Colon (tissue), 2 donors: ENCODE results near the gene GPANK1.

ENCODE experiments used
- FAIRE-seq: peaks from 2 replicates; lab custom pipeline; 2012; peaks lifted over from hg19 to GRCh38; lab: Jason Lieb, UNC
- donor health status: control.
- donor health status: control.

GPANK1 gene

DNA sequence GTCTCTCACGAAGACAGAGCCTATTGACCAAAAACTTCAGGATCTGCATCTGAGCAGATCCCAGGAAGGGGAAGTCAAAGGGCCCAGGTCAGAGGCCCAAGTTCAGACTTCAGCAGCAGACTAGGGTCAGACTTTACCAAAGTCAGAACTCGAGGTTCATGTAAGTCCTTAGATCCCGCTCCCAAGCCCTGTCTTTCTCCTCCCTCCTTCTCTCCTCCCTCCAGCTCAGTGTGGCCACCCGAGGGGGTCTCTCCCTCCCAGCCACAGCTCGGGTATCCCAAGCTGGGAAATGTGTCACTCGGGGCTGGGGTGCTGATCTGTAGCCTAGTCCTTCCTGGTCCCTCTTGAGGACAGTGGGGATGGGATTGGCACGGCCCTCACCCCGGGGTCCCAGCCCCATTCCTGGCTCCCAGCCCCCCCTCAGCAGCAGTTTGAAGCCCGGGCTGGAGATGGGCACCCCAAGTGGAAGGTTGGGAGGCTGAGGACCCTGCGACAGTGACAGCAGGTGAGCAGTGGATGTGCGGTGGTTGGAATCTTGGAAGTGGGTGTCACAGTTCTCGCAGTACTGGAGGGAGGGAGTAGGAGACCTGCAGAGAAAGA, 2.6 kb downstream of the GPANK1 start:
- FAIRE-seq: no peak

DNA sequence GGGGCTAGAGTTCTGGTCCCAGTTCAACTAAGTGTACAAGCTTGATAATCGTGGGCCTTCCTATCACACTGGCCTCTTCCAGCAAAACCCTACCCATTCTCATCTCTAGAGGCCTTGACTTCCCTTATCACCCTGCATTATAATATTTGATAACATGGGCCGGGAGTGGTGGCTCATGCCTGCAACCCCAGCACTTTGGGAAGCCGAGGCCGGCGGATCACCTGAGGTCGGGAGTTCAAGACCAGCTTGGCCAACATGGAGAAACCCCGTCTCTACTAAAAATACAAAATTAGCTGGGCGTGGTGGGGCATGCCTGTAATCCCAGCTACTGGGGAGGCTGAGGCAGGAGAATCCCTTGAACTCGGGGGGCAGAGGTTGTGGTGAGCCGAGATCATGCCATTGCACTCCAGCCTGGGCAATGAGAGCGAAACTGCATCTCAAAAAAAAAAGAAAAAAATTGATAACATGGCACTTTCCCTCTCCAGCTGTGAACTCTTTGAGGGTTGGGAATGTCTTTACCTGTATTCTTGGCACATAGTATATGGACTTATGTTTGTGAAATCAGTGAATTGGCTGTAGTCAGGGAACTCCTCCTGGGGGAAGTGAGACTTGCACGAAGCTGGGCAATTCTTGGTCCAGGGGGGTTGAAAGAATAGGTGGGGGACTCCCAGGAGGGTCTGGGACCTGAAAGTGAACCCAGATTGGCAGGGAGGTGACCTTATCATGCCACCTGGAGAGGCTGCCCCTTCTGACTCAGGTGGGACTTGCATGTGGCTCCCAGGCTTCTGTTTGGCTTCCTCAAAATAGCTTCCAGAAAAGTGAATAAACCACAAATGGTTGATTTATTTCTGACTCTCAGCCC, 3.3 kb downstream of the GPANK1 start:
- FAIRE-seq: no peak

DNA sequence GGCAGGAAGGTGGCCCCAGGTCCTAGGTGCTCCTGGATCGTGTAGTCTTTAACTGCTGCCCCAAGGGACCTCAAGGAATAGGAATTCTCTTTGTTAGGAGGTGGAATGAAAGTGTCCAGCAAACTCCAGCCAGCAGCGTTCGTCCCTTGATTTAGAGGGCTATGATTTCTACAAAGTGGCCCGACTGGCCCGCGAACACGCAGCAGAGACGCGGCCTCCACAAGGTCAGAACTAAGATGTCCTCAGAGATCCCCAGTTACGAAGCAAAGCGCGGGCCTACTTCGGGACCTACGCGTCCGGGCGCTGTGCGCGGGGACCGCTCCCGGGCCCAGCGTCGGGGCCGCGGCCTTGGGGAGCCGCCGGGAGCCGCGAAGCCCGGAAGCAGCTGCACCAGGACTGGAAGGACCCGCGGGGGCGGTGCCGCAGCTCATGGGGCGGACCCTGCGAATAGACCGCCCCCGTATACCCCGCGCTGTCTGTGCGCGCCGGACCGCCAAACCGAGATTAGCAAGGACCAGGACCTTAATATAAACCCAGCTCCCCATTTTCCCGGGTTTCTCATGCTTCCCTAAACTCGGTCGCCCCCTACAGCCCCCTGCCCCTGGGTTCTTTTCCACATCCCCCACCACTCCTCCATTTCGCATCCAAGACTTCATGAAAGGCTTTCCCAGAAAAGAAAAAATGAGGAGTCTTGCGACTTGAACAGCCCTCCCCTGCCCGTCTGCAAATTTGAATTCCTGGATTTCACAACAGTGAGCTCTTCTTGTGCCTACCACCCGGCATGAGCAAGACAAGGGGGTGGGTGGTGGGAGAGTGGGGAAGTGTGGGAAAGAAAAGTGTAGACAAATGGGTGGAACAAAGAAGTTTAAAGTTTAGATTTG, 4.2 kb downstream of the GPANK1 start, which contains the start of gene C6orf47:
Gene C6orf47, minus strand, starts transcription at position 398 of the 881 bp plus-strand sequence. CDS start 831 bp downstream, outside the sequence.
- no peak for FAIRE-seq

DNA sequence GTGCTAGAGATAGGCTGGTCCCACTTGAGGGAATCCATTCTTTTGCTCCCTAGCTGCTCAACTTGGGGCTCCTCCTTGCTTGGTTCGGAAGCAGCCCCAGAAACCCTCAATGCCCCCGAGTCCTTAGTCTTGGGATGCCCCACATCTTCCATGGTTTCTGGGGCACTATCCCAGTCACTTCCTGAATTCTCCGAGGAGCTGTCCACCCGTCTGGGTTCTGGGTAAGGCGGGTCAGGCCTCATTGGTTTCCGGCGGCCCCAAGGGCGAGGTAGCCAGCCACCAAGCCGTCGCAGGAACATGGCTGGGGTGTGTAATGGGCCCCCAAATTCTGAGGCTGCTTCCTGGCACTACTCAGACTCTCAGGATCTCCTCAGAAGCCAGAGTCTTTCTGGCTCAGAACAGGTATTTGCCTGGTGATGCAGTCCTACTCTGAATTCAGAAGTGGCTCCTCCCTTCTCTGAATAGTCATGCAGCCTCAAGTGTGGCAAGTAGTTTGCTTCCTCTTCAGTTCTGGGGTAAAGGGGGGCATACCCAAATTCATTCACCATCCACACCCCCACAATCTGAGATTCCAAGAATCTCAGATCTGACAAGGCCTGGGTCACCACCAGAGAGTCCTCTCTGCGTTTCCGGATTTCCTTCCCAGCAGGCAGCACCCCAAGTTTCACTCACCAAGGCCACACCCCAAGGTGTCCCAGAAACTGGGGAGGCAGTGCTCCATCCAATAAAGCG, 5.0 kb downstream of the GPANK1 start:
- no peak for FAIRE-seq

DNA sequence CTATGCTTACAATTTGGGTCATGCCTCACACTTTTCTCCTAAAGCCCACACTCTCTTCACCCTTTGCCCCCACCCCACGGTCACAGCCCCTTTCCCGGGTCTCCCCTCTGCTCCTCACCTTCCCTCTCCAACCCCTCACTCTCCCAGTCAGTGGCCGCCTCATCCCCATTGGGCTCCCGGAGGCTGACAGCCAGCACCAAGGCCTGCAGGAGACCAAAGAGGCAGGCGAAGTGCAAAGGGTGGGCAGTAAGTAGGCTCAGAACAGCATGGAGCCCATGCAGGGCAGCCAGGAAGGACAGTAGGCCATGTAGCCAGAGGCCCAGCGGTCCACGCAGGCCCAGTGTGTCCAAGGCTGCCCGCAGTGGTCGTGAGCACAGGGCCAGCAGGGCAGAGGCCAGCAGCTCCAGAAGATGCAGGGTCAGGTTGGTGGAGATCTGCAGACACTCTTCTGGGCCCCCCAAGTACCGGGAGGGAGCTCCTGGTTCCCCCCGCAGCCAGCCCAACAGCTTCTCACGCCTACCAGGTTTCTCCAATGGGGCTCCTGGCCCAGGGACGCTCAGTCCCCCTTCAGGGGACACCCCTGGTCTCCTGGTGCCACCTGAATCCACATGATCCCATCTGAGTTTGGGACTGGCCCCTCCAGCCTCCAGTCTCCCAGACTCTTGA, 5.7 kb downstream of the GPANK1 start:
- FAIRE-seq: no peak

DNA sequence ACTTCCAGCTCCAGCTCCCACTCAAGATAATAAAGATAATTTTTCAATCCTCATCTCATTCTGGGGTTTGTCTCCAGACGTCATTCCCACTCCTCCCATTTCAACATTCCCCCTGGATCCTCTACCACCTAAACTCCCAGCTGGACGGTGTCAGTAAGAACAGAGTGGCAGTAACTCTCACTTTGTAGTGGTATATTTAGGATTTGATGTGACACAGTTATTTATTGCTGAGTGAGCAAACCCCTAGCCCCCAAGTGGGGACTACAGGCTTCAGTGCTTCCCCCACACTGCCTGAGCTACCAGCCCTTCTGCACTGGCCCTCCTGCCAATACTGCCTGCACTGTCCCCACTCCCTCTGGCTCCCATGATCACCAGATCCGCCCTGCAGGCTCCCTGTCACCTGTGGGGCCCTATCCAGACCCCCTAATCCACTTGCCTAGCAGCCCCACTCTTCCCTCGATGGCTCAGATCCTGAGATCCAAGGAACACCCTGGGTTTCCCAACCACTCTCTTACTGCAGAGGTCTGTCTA, 6.6 kb downstream of the GPANK1 start:
- FAIRE-seq: no peak

DNA sequence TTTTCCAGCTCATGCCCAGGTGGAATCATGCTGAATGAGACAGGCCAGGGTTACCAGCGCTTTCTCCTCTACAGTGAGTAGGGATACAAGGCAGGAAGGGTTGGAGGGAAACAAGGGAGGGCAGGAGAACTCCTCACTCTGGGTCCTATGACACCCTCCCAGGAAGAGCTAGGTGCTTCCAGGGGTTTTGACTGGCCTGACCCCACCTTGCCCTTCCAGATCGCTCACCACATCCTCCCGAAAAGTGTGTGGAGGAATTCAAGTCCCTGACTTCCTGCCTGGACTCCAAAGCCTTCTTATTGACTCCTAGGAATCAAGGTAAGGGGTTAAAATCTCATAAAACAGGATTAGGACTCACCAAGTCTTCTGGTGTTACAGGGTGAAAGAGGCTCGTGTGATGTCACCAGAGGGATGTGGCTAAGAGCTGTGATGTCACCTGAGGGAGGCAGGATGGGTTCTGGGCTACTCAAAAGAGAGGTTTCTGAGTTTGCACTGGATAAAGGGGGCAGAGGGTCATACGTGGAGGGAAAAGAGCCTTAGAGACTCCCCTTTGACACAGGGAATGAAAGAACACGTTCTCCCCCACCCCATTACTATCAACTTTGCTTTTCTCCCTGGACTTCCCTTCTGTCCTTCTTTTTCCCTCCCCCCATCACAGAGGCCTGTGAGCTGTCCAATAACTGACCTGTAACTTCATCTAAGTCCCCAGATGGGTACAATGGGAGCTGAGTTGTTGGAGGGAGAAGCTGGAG, 7.2 kb downstream of the GPANK1 start:
- FAIRE-seq: no peak

DNA sequence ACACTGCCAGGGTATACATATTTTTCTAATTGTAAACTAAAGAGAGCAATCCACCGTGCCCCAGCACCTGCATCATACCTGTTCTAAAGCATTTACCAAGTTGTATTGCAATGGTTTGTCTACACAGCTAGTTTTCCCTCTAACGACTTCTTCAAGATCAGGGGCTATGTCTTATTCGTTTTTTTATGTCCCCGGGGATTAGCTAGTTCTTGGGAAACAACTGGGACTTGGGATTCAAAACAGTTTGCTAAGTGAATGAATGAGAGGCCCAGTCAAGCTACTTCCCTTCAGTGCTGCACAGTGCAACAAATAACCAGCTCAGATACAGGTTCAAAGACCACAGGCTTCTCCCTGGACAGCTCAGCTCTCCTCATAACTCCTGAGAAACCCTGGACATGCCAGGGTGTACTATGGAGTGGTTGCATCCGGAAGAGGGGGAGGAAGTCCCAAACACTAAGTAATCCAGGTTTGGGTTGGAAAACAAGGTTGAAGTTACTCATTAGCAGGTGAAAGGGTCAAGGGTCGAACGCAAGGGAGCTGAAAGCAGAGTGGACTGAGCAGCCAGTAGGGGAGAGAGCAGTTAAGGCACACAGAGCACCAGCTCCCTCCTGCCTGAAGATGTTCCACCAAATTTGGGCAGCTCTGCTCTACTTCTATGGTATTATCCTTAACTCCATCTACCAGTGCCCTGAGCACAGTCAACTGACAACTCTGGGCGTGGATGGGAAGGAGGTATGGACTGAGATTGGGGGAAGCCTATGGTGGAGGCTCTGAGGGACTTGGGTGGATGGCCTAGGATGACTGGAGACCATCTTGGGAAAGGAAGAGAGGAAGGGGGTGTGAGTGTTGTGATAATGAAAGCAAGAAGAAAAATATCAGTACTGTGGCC, 9.2 kb downstream of the GPANK1 start, which contains the start of gene APOM:
Gene APOM, plus strand, starts transcription at position 546 of the 889 bp plus-strand sequence. Its CDS starts 73 bp downstream, at position 619.
- FAIRE-seq: no peak

DNA sequence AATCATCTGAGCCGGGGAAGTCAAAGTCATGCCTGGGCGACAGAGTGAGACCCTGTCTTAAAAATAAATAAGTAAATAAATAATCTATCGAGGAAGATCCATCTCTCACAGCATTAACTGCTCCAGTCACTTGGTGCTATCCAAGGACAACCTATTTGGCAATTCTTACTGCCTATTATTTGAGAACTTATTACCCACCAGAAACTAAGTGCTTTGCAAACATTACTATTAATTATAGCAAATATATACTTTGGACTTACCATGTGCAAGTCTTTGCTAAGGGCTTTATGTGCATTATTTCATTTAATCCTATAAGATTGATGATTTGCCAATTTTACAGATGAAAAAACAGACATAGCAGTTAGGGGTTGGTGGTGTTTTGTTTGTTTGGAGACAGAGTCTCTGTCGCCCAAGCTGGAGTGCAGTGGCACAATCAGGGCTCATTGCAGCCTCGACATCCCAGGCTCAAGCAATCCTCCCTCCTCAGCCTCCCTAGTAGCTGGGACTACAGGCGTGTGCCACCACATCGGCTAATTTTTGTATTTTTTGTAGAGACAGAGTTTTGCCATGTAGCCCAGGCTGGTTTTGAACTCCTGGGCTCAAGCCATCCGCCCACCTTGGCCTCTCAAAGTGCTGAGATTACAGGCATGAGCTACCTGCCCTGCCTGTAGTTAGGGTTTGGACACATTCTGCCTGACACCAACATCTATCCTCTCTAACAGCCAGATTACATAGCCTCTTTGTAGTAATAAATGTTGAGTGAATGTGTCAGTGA, 10.0 kb downstream of the GPANK1 start:
- no peak for FAIRE-seq

DNA sequence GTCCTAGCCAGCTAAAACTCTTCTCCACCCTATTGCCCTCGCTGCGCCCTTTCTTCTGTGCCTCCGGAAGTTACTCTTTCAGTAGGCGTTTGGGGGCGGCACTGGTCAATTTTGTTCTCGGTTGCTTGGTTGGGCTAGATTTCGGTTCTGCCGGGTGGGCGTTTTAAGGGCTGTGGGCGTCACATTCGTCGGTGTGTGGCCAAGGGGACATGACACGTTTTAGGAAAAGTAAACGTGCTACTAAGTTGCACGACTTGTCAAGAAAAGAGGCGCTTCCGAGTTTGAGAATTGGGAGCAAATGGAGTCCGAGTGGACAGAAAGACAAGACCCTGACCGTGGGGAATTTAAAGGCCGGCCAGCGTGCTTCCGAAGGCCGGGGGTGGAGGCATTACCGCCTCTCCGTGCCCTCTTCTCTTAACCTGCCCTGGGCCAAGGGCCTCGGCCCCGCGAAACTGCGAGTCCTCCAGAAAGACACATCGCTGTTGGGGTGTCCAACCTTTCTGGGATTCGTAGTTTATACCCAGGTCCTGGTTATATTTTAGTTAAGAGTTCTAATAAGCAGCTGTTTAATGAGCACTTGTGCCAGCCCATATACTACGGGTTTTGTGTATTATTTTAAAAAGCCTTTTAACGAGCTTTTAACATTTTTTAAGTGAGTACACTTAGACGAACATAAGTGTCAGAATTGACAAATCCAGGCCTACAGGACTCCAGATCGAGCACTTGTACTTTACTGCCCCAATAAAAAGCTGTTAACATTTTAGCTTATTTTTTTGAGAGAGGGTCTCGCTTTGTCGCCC, 11.7 kb downstream of the GPANK1 start:
- FAIRE-seq: no peak

DNA sequence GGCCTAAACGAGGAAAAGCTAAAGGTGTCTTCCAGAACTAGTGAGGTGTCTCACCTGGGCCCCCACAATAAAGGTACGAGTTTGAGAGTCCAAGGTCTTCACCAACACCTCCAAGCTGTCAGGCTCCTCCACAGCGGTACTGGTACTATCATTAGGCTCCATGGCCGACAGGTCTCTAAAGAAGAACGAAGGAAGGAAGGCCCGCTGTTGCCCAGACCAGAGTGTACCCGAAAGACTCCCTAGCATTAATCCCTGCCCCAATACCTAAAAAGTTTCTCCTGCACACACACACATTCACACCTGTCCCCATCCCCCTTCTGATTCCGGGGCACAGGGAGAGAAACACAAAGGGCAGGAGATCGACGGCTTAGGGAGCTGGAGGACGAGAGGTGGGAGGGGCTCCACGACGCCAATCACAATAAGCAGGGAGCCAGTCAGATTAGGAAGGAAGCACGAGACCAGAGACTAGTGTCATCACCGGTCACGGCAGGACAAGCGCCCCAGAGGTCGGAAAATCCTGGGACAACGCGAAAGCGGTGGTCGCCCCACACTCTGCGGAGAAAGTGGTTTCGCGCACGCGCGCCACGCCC, 13.1 kb downstream of the GPANK1 start:
- FAIRE-seq: no peak

DNA sequence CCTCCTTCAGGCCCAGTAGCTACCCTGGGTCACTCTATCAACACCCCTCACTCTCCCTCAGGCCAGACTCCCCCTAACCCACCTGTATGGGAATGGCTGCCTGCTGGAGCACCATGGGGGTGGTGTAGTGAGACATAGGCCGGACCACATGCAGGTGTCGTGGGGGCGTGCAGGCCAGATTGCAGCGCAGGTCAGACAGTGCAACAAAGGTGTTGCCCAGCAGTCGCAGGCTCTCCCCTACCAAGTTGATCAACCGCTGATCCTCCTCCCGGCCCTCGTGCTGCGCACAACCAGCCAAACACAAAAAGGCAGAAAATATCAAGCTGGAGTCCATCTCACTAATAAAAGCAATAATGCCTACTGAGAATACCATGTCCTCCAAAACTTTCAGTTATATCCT, 19.5 kb downstream of the GPANK1 start:
- no peak for FAIRE-seq

DNA sequence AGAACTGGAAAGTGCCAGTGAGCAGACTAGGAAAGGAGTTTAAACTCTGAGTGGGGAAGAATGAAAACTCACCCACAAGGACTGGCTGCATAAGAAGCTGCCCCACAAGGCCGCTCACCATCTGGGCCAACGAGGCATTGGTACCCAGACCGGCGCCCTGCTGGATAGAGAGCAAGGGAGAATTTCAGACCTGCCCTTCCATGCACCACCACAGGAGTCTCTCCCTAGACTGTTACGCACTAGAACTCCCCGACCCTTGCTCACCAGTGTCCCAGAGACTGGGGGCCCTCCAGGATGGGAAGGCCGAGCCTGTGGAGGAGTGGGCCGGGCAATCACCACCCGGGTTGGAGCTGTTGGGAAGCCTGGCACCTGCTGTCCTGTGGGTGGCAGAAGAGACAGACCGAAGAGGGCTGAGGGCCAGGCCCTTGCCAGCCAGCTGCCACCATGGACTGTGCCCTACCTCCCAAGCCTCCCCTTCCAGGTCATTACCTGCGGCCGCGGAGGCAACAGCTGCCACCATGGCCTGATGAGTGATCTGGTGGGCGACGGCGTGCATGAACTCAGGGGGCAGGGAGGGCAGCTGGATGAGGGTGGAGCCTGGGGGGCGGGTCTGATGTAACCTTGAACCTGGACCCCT, 20.9 kb downstream of the GPANK1 start:
- FAIRE-seq: no peak

DNA sequence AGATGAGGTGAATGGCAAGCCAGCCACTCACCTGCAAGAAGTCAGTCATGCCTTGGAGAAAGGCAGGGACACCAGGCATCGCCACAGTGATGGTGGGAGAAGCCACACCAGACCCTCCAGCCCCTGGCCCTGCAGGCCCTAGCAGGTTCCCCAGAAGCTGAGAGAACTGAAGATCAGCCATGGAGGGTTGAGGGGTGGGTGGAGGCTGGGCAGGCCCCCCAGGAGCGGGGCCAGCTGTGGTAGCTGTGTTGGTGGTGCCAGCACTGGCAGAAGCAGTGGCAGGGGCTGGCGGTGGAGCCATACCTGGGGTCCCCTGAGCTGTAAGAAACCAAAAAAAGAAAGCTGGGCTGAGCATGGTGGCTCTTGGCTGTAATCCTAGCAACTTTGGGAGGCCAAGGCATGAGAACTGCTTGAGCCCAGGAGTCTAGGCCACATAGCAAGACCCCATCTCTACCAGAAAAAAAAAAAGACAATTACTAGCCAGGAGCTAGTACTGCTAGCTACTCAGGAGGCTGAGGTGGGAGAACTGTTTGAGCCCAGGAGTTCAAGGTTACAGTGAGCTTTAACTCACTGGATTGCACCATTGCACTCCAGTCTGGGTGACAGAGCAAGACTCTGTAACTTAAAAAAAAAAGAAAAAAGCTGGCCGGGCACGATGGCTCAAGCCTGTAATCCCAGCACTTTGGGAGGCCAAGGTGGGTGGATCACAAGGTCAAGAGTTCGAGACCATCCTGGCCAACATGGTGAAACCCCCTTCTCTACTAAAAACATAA, 21.8 kb downstream of the GPANK1 start:
- FAIRE-seq: no peak

DNA sequence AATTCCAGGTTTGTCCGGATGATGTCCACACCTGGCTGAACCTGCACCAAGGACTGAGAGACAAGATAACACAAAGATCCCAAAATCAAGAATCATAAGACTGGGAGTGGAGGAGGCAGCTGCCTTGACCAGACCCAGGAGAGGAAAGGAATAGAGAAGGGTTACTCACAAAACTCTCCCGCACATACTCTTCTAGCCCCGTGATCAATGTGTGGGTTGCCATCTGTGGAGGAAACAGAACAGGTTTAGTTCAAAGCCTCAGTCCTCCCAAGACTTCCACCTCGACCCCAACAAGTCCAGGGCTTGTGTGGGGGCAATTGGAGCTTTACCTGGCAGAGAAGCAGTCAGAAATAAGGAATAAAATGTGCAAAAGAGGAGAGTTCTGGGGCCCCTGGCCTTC, 23.4 kb downstream of the GPANK1 start:
- no peak for FAIRE-seq

DNA sequence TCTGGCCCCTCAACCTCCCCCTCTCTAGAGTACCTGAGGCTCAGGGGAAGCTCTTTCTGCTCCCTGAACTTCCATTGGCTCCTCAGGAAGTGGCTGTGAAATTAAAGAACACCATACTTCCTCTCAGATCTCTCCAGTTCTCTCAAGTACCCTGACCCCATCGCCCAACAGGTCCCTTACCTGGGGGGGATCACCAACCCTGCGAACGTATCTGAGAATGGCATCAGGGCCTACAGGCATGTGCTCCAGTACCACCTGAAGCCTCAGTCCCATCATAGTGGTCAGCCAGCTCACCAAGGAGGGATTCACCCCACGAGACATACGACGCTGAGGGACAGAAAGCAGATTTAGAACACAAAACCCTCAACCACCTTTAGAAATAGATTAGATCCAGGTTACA, 24.2 kb downstream of the GPANK1 start:
- FAIRE-seq: no peak
